IPS-11a (cell line): Measurements from ENCODE around the gene ETNK1.
A peak's percentile ranks its signal among the peaks of the same experiment; 100 is the strongest.
"Not testable (repeated sequence)": the region's sequence is repeated elsewhere in the genome, so short reads cannot be mapped to it uniquely, and the experiment has no call there.

Source experiments
- H3K4me3 ChIP-seq: one replicate; pipeline ENCODE4 v1.5.1; 2013; ENCODE audit warnings: low read depth, low read length, control low read depth

The ETNK1 gene

GRCh38 chr12:22624870-22625761, at the start of gene ETNK1:
Gene ETNK1, plus strand, starts transcription at chr12:22625171. Its CDS starts 260 bp downstream, at chr12:22625431.
- peak within 1 kb of the TSS; percentile 93 for H3K4me3 ChIP-seq

DNA sequence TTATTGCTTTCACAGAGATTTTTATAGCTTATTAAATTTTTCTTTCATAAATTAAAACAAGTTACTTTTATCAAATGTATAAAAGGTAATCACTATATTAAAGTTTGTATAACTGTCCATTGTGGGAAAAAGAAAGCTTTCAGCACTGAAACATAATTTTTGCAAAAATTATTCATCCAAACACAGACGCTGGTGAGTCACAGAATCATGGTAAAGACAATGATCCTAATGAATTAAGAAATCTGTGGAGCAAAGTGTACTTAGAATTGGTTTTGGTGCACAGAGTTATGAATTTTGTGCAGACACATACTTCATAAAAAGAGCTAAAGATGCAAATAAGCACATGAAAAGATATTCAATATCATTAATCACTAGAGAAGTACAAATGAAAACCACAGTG, 48.9 kb upstream of the ETNK1 start:
- H3K4me3 ChIP-seq: no peak overlapping the region

GRCh38 chr12:22576473-22576872, 48.5 kb upstream of the ETNK1 start:
- no peak overlapping the region for H3K4me3 ChIP-seq

- no peak overlapping the region for H3K4me3 ChIP-seq
These were observed 47.3 kb upstream of the ETNK1 start for GRCh38 chr12:22577667-22578066.

GRCh38 chr12:22578328-22578727, 46.6 kb upstream of the ETNK1 start:
- no peak overlapping the region for H3K4me3 ChIP-seq

DNA sequence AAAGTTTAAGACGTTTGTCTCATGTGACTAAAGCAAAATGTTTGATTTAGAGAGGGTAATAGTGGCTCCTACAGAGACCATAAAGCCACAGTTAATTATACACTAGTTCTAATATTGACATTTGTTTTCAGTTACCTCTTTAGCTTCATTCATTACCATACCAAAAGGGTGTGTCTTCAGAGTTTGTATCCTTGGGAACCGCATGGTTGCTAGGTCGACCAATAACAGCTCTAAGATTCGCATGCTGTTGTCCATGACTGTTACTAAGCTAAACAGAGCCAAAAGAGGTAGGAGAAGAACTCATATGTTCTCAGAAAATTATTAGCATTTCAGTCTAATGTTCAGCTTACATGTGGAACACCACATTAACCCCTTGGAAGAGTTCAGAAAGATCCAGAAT, 36.2 kb upstream of the ETNK1 start:
- H3K4me3 ChIP-seq: no peak overlapping the region

GRCh38 chr12:22593864-22594263, 31.1 kb upstream of the ETNK1 start:
- H3K4me3 ChIP-seq: no peak overlapping the region

GRCh38 chr12:22597539-22597938, 27.4 kb upstream of the ETNK1 start:
- H3K4me3 ChIP-seq: not testable (repeated sequence)

- no peak overlapping the region for H3K4me3 ChIP-seq
These were observed 26.7 kb upstream of the ETNK1 start for GRCh38 chr12:22598141-22598762.

- no peak overlapping the region for H3K4me3 ChIP-seq
These were observed 26.2 kb upstream of the ETNK1 start for GRCh38 chr12:22598763-22599161.

DNA sequence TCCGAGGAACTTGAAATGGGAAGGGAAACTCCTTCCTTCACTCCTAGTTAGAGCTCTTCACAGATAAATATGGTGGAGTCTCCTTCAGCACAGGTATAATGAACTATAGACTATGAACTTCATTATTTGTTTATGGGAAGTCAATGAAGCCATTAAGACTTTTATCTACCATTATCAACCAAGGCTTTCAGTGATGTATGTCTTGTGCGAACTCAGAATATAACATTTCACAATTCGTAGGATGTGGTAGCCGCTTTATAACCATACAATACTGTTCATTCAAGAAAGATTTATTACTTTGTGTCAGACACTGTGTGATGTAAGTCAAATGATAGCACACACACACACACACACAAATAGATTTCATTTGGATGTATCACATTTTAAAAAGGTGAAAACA, 24.8 kb upstream of the ETNK1 start:
- no peak overlapping the region for H3K4me3 ChIP-seq

GRCh38 chr12:22609501-22609900, 15.5 kb upstream of the ETNK1 start:
- H3K4me3 ChIP-seq: no peak overlapping the region

DNA sequence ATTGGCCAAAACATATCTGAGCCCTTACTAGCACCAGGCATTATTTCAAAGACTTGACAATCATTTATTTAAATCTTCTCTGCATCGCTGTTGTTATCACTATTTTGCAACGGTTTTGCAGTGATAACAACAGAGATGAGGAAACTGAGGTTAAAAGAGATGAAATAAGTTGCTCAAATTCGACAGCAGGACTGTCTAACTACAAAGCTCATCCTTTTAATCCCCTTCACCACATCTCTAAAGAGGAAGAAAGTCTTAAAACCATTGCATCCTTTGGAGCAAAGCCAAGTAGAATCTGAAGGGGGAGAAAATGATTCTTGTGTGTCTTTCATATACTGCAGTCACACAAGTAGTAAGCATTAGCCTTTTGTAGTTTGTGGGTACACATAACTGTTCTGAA, 14.8 kb upstream of the ETNK1 start:
- no peak overlapping the region for H3K4me3 ChIP-seq

DNA sequence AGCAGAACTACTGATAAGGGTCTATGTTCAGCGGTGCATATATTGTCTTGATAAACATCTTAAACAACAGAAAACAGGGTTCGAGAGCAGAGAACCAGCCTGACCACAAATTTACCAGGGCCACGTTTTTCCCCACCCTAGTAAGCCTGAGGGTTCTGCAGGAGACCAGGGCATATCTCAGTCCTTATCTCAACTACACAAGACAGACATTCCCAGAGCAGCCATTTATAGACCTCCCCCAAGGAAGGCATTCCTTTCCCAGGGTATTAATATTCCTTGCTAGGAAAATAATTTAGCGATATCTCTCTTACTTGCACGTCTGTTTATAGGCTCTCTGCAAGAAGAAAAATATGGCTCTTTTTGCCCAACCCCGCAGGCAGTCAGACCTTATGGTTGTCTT, 12.1 kb upstream of the ETNK1 start:
- not testable (repeated sequence) for H3K4me3 ChIP-seq

DNA sequence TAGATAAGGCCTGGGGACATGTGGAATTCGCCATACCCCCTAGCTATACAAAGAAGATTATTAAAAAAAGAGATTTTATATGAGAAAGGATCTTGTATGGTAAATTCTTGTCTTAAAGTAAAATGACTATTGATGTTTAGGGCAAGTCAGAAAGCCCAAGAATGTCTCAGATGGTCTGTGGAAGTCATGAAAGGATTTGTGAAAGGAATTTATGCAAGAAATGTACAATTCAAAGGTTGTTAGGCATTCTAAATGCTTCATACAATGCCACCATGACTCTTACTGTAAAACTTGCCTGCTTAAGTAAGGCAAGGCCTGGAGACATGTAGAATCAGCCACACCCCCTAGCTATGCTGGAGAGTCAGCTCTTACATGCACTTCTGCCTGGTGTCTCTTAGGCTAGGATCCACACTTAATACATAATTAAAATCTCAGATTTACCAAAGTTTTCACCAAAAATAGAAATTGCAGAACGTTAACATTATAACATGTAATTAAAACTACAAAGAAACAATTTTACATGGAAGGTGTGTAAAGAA, 8.9 kb upstream of the ETNK1 start:
- no peak overlapping the region for H3K4me3 ChIP-seq

DNA sequence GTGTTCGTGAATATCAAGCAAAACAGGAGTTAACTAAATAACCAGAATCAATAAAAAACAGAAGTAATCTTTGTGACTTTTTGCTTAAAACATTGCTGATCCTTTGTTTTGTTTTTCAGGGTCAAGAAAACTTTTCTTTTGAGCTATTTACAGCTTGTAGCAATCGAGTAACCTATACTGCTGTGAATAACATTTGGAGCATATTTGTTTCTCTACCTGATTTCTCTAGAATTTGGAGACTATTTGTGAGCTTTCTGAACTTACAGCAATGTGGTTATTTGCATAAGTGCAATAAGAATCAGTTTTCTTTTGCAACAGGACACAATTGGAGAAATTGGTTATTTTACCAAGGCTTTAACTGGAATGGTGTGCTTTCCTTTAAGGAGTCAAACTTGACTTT, 7.3 kb upstream of the ETNK1 start:
- no peak overlapping the region for H3K4me3 ChIP-seq

DNA sequence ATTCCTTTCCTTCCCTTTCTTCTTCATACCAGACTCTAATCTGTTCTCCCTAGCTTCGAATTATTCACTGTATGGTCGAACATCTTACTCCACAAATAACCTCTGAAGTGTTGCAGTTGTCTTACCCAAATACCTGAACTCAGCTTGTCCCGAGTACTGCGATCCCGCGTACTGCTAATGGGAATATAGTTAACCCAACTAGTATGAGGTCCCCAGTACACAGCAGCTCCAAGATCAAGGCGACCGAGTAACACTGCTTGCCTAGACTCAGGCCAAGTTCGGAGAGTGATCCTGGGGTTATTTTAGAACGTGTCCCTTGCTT, 462 bp upstream of the ETNK1 start:
- H3K4me3 ChIP-seq: peak overlapping the region; percentile 93

DNA sequence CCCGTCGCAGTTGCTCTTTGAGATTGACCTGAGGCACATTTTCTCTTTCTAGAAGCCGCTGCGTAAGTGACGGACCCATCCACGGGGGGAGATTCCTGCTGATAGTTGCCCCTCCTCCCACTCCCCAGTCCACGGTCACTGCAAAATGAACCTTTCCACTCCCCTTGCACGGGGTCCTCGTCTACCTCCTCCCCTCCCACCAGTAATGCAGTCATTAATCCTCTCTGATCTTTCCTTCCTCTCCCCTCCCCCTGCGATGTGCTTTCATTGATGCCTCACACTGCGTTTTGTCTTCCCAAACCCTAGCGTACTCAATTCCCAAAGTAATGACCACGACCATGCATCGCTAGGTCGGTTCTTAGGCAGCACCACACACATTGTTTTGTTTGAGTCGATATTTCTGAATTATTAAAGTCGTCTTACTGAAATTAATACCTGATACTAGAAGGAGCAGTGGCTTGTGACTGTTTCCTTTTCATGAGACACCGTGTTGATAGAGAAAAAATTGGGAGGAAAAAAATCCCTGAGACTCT, 857 bp downstream of the ETNK1 start:
- H3K4me3 ChIP-seq: peak overlapping the region; percentile 93

GRCh38 chr12:22626406-22626805, 1.4 kb downstream of the ETNK1 start:
- peak overlapping the region; percentile 93 for H3K4me3 ChIP-seq

DNA sequence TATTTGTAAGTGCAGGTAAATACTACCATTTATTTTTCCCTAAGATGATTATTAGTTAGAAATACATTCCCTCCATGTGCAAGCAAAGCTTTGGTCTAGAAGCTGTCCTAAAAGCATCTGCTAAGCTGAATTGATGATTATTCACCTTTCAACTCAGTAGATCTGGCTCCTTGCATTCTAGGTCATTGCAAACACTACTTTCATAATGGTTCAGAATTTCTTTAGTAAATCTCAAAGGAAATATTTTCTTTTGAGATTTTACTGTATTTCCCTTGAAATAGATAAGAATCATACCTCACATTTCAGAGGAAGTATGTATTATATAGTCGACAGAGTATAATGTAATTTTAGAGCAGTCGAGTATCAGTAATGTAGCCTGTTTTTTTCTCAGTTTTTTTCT, 2.4 kb downstream of the ETNK1 start:
- H3K4me3 ChIP-seq: peak overlapping the region; percentile 93

DNA sequence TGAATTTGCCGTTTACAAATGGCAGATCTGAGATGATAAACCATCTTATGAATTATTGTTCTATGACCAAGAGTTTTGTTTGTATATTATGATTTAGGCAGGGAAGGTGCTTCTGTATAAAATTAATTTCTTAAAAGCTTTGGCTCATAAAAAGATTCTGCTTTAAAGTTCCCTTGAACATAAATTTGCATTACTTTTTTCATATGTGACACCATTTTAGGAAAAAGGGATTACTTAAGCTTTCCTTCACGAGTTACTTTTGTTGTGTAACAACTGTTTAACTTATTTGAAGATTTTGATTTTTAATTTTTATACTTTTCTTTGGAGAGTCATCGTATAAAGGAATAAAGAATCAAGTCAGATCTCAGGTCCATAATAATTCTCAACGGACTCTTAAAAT, 3.3 kb downstream of the ETNK1 start:
- no peak overlapping the region for H3K4me3 ChIP-seq

DNA sequence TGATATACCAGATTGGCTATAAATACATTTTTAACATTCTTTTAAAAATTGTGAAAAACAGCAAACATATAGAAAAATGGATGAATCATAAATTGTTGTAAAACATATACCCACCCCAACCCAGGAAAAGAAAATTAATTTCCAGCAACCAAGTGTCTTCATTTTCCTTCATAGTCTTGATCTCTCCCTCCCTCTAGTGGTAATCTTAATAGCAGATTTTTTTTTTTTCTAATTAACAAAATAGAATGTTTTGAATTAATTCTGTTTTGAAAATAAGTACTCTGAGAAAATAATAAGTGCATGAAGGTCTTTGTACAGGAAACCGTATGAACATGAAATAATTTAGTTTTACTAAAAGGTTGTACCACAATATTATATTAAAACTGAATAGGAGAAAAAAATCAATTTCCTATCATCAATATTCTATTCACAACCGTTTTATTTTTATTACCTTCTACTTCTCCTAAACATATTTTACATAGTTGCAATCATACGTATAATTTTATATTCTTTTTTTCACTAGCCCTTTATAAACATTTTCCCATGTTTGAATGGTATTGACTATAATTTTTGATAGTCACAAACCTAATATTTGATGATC, 7.0 kb downstream of the ETNK1 start:
- no peak overlapping the region for H3K4me3 ChIP-seq
